ENCODE results near the gene HNRNPUL1.
"Not testable (repeated sequence)": the region's sequence is repeated elsewhere in the genome, so short reads cannot be mapped to it uniquely, and the experiment has no call there.

The HNRNPUL1 gene

GRCh38 chr19:41276231-41276630 is 12.1 kb downstream of the HNRNPUL1 start:
- no peak for DNase-seq (ENCODE audit: low spot score)

GRCh38 chr19:41278478-41278877 is 14.3 kb downstream of the HNRNPUL1 start:
- DNase-seq (ENCODE audit: low spot score): no peak

GRCh38 chr19:41288673-41289530 is 24.7 kb downstream of the HNRNPUL1 start:
- no peak for DNase-seq (ENCODE audit: low spot score)

GRCh38 chr19:41289814-41290213 is 25.6 kb downstream of the HNRNPUL1 start:
- DNase-seq (ENCODE audit: low spot score): not testable (repeated sequence)

GRCh38 chr19:41294393-41294792 is 30.2 kb downstream of the HNRNPUL1 start:
- no peak for DNase-seq (ENCODE audit: low spot score)

GRCh38 chr19:41295499-41295898 is 31.3 kb downstream of the HNRNPUL1 start:
- no peak for DNase-seq (ENCODE audit: low spot score)

GRCh38 chr19:41296433-41296871 is 32.3 kb downstream of the HNRNPUL1 start:
- DNase-seq (ENCODE audit: low spot score): no peak

- DNase-seq (ENCODE audit: low spot score): no peak
Measured at GRCh38 chr19:41297628-41298347, 33.6 kb downstream of the HNRNPUL1 start.

GRCh38 chr19:41298348-41298964 is 34.3 kb downstream of the HNRNPUL1 start:
- no peak for DNase-seq (ENCODE audit: low spot score)

GRCh38 chr19:41299046-41299754 is 35.0 kb downstream of the HNRNPUL1 start:
- DNase-seq (ENCODE audit: low spot score): no peak

- DNase-seq (ENCODE audit: low spot score): no peak
Measured at GRCh38 chr19:41299755-41300089, 35.5 kb downstream of the HNRNPUL1 start.

- no peak for DNase-seq (ENCODE audit: low spot score)
Measured at GRCh38 chr19:41300555-41300954, 36.4 kb downstream of the HNRNPUL1 start.

- no peak for DNase-seq (ENCODE audit: low spot score)
Measured at GRCh38 chr19:41302624-41303351, 38.6 kb downstream of the HNRNPUL1 start.

- DNase-seq (ENCODE audit: low spot score): no peak
Measured at GRCh38 chr19:41303954-41304353, 39.8 kb downstream of the HNRNPUL1 start.

- DNase-seq (ENCODE audit: low spot score): no peak
Measured at GRCh38 chr19:41304706-41305483, 40.7 kb downstream of the HNRNPUL1 start.

- DNase-seq (ENCODE audit: low spot score): no peak
Measured at GRCh38 chr19:41305927-41306793, 42.0 kb downstream of the HNRNPUL1 start.

GRCh38 chr19:41307090-41307875 is 43.1 kb downstream of the HNRNPUL1 start:
- no peak for DNase-seq (ENCODE audit: low spot score)

- DNase-seq (ENCODE audit: low spot score): no peak
Measured at GRCh38 chr19:41307954-41308449, 43.8 kb downstream of the HNRNPUL1 start.
